Measurements from ENCODE around the gene CC2D1B.

DNA sequence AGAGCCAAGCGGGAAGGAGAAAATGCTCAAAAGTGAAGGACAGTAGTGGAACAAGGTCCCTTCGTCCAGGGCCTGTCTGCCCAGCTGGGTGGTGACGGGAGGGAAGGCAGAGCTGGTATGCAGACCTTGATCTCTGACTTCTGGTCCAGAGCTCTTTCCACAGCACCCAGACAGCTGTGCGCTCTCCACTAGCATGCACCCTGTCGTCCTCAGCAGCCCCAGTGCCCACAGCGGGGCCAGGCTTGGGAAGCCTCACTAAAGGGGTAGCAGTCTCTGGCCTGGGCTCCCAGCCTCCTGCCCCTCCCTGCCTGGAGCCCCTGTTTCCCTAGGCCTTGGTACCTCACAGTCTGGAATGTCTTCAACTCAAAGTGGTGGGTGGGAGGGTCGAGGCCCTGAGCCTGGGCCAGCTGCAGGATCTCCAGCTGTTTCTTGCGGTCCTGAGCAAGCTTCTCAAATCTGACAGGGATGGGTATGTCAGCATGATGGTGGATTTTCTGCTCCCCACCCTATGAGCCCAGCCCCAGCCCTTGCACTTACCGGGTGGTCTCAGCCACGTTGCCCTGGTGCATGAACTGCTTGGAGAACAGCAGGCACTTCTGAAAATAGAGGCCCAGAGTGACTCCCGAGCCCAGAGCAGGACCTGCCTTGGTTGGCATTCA, 10.0 kb downstream of the CC2D1B start:
- TF ChIP-seq, protein P1, sequence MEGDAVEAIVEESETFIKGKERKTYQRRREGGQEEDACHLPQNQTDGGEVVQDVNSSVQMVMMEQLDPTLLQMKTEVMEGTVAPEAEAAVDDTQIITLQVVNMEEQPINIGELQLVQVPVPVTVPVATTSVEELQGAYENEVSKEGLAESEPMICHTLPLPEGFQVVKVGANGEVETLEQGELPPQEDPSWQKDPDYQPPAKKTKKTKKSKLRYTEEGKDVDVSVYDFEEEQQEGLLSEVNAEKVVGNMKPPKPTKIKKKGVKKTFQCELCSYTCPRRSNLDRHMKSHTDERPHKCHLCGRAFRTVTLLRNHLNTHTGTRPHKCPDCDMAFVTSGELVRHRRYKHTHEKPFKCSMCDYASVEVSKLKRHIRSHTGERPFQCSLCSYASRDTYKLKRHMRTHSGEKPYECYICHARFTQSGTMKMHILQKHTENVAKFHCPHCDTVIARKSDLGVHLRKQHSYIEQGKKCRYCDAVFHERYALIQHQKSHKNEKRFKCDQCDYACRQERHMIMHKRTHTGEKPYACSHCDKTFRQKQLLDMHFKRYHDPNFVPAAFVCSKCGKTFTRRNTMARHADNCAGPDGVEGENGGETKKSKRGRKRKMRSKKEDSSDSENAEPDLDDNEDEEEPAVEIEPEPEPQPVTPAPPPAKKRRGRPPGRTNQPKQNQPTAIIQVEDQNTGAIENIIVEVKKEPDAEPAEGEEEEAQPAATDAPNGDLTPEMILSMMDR (conservative IDR thresholded peaks at IDR 0.05; ENCODE audit: low read depth, low read length), result no peak
- TF ChIP-seq, protein P2, sequence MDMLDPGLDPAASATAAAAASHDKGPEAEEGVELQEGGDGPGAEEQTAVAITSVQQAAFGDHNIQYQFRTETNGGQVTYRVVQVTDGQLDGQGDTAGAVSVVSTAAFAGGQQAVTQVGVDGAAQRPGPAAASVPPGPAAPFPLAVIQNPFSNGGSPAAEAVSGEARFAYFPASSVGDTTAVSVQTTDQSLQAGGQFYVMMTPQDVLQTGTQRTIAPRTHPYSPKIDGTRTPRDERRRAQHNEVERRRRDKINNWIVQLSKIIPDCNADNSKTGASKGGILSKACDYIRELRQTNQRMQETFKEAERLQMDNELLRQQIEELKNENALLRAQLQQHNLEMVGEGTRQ (IDR thresholded peaks at IDR 0.05; ENCODE audit: low read depth, low read length), result no peak
- TF ChIP-seq MAZ (IDR thresholded peaks at IDR 0.05; ENCODE audit: borderline replicate concordance, low read depth, low read length) (no peak), MAFK (IDR thresholded peaks at IDR 0.05; ENCODE audit: low read depth, low read length) (no peak), MXI1 (IDR thresholded peaks at IDR 0.05; ENCODE audit: borderline replicate concordance, low read depth, low read length) (no peak), POLR2A (IDR thresholded peaks at IDR 0.05; ENCODE audit: low read depth, low read length) (no peak), NFE2L2 (IDR thresholded peaks at IDR 0.05; ENCODE audit: low read depth, low read length) (no peak), CEBPB (IDR thresholded peaks at IDR 0.05; ENCODE audit: low read depth, low read length) (no peak), RFX5 (IDR thresholded peaks at IDR 0.05; ENCODE audit: low read depth, low read length) (no peak), SMC3 (IDR thresholded peaks at IDR 0.05; ENCODE audit: low read depth, low read length) (no peak)
- TF ChIP-seq, protein P3, sequence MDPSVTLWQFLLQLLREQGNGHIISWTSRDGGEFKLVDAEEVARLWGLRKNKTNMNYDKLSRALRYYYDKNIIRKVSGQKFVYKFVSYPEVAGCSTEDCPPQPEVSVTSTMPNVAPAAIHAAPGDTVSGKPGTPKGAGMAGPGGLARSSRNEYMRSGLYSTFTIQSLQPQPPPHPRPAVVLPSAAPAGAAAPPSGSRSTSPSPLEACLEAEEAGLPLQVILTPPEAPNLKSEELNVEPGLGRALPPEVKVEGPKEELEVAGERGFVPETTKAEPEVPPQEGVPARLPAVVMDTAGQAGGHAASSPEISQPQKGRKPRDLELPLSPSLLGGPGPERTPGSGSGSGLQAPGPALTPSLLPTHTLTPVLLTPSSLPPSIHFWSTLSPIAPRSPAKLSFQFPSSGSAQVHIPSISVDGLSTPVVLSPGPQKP (IDR thresholded peaks at IDR 0.05; ENCODE audit: borderline replicate concordance, low read depth, low read length), result no peak

Measured in IMR-90 (cell line).